SJSA1 (cell line): ENCODE results near the gene MVB12B. TPM values are rescaled to one million over a fixed set of nuclear protein-coding genes. Genes with fewer than 3 reads are reported as not detected.
"Not testable (repeated sequence)": the region's sequence is repeated elsewhere in the genome, so short reads cannot be mapped to it uniquely, and the experiment has no call there.

Experiments
- DNase-seq, 2 experiments: peaks; one replicate each; pipeline ENCODE4 v3.0.0-alpha.2; 2015 to 2020; ENCODE audit warnings: low spot score in 2 of 2, low read depth in 1 of 2
- H3K27ac ChIP-seq: fragments of 250-450 bp; sonication (Bioruptor Pico); 2 replicates; pipeline ENCODE4 v1.5.1; 2020; ENCODE audit warnings: mild to moderate bottlenecking, moderate library complexity
- H3K27me3 ChIP-seq: fragments of 250-450 bp; sonication (Bioruptor Pico); replicated peaks from 2 replicates; pipeline ENCODE4 v1.5.1; 2020; ENCODE audit warnings: mild to moderate bottlenecking, moderate library complexity
- H3K36me3 ChIP-seq: fragments of 250-450 bp; sonication (Bioruptor Pico); 2 replicates; pipeline ENCODE4 v1.5.1; 2020; ENCODE audit warnings: mild to moderate bottlenecking
- H3K4me1 ChIP-seq: fragments of 250-450 bp; sonication (Bioruptor Pico); replicated peaks from 2 replicates; pipeline ENCODE4 v1.6.1; 2021; ENCODE audit warnings: mild to moderate bottlenecking
- H3K4me3 ChIP-seq: fragments of 250-450 bp; sonication (Bioruptor Pico); 2 replicates; pipeline ENCODE4 v1.5.1; 2020; ENCODE audit warnings: mild to moderate bottlenecking
- H3K9me3 ChIP-seq: fragments of 250-450 bp; sonication (Bioruptor Pico); replicated peaks from 2 replicates; pipeline ENCODE4 v1.5.1; 2020; ENCODE audit warnings: mild to moderate bottlenecking
- total RNA-seq: library from RNA; depleted of rRNA; stranded (reverse); fragments of >200 nt; shearing (Covaris generic); gene quantifications from 2 replicates; pipeline ENCODE4 v1.2.3, GENCODE V29; 2014

MVB12B gene
- total RNA-seq, 1 experiment from 2014 or later: 7.8 TPM

GRCh38 chr9:126532019-126532462 lies 205.4 kb downstream of the MVB12B start:
- no peak for DNase-seq

GRCh38 chr9:126532489-126532888 lies 205.9 kb downstream of the MVB12B start:
- no peak overlapping the region for H3K27ac ChIP-seq
- no peaks in the 10 kb centered on the region for H3K4me1 ChIP-seq
- no peaks in the 10 kb centered on the region for H3K9me3 ChIP-seq
- peaks cover 44% of the 10 kb centered on the region for H3K27me3 ChIP-seq
- no peak for DNase-seq
- H3K4me3 ChIP-seq: no peak overlapping the region
- no peaks in the 10 kb centered on the region for H3K36me3 ChIP-seq

More at GRCh38 chr9:126532019-126532462, 205.4 kb downstream of the MVB12B start:
- Histone ChIP-seq H3K4me3 (no peak overlapping the region), H3K9me3 (no peaks in the 10 kb centered on the region), H3K4me1 (no peaks in the 10 kb centered on the region), H3K27me3 (peaks cover 44% of the 10 kb centered on the region), H3K36me3 (no peaks in the 10 kb centered on the region), H3K27ac (no peak overlapping the region)

GRCh38 chr9:126532951-126533925 lies 206.6 kb downstream of the MVB12B start:
- DNase-seq: no peak
- Histone ChIP-seq H3K4me1 (no peaks in the 10 kb centered on the region), H3K4me3 (no peak overlapping the region), H3K36me3 (no peaks in the 10 kb centered on the region), H3K27ac (no peak overlapping the region), H3K27me3 (peaks cover 43% of the 10 kb centered on the region), H3K9me3 (no peaks in the 10 kb centered on the region)

GRCh38 chr9:126533926-126534310 lies 207.3 kb downstream of the MVB12B start:
- DNase-seq: no peak
- Histone ChIP-seq H3K4me1 (no peaks in the 10 kb centered on the region), H3K27ac (no peak overlapping the region), H3K9me3 (no peaks in the 10 kb centered on the region), H3K27me3 (peaks cover 36% of the 10 kb centered on the region), H3K4me3 (no peak overlapping the region), H3K36me3 (no peaks in the 10 kb centered on the region)

- no peak for DNase-seq
Measured at GRCh38 chr9:126534431-126535186, 208.0 kb downstream of the MVB12B start.

GRCh38 chr9:126536131-126536530 lies 209.5 kb downstream of the MVB12B start:
- H3K4me3 ChIP-seq: no peak overlapping the region
- no peaks in the 10 kb centered on the region for H3K36me3 ChIP-seq
- DNase-seq: no peak
- H3K27me3 ChIP-seq: peaks cover 25% of the 10 kb centered on the region
- H3K27ac ChIP-seq: no peak overlapping the region
- no peaks in the 10 kb centered on the region for H3K9me3 ChIP-seq
- H3K4me1 ChIP-seq: no peaks in the 10 kb centered on the region

More at GRCh38 chr9:126534431-126535186, 208.0 kb downstream of the MVB12B start:
- Histone ChIP-seq H3K9me3 (no peaks in the 10 kb centered on the region), H3K4me3 (no peak overlapping the region), H3K4me1 (no peaks in the 10 kb centered on the region), H3K27ac (no peak overlapping the region), H3K36me3 (no peaks in the 10 kb centered on the region), H3K27me3 (peaks cover 32% of the 10 kb centered on the region)

GRCh38 chr9:126536841-126537465 lies 210.3 kb downstream of the MVB12B start:
- H3K4me3 ChIP-seq: no peak overlapping the region
- no peak overlapping the region for H3K27ac ChIP-seq
- DNase-seq: no peak
- no peaks in the 10 kb centered on the region for H3K4me1 ChIP-seq
- H3K27me3 ChIP-seq: peaks cover 21% of the 10 kb centered on the region
- H3K9me3 ChIP-seq: no peaks in the 10 kb centered on the region
- H3K36me3 ChIP-seq: no peaks in the 10 kb centered on the region

GRCh38 chr9:126538550-126538949 lies 211.9 kb downstream of the MVB12B start:
- no peaks in the 10 kb centered on the region for H3K36me3 ChIP-seq
- H3K4me3 ChIP-seq: no peak overlapping the region
- H3K27me3 ChIP-seq: peaks cover 11% of the 10 kb centered on the region
- no peaks in the 10 kb centered on the region for H3K9me3 ChIP-seq
- no peaks in the 10 kb centered on the region for H3K4me1 ChIP-seq
- H3K27ac ChIP-seq: no peak overlapping the region
- no peak for DNase-seq

GRCh38 chr9:126540398-126540797 lies 213.8 kb downstream of the MVB12B start:
- not testable (repeated sequence) for H3K9me3 ChIP-seq, H3K4me1 ChIP-seq, DNase-seq, H3K27ac ChIP-seq, H3K27me3 ChIP-seq, H3K4me3 ChIP-seq, H3K36me3 ChIP-seq

GRCh38 chr9:126543490-126543889 lies 216.9 kb downstream of the MVB12B start:
- H3K27me3 ChIP-seq: no peaks in the 10 kb centered on the region
- DNase-seq: no peak
- no peak overlapping the region for H3K4me3 ChIP-seq
- H3K36me3 ChIP-seq: no peaks in the 10 kb centered on the region
- H3K4me1 ChIP-seq: no peaks in the 10 kb centered on the region
- H3K9me3 ChIP-seq: no peaks in the 10 kb centered on the region
- no peak overlapping the region for H3K27ac ChIP-seq

GRCh38 chr9:126545106-126545505 lies 218.5 kb downstream of the MVB12B start:
- Histone ChIP-seq H3K9me3 (no peaks in the 10 kb centered on the region), H3K4me3 (no peak overlapping the region), H3K36me3 (no peaks in the 10 kb centered on the region), H3K27ac (no peak overlapping the region), H3K4me1 (no peaks in the 10 kb centered on the region), H3K27me3 (no peaks in the 10 kb centered on the region)
- no peak for DNase-seq

GRCh38 chr9:126546036-126546435 lies 219.4 kb downstream of the MVB12B start:
- H3K4me3 ChIP-seq: no peak overlapping the region
- H3K9me3 ChIP-seq: no peaks in the 10 kb centered on the region
- H3K27ac ChIP-seq: no peak overlapping the region
- H3K27me3 ChIP-seq: no peaks in the 10 kb centered on the region
- no peak for DNase-seq
- no peaks in the 10 kb centered on the region for H3K36me3 ChIP-seq
- no peaks in the 10 kb centered on the region for H3K4me1 ChIP-seq

GRCh38 chr9:126548312-126548711 lies 221.7 kb downstream of the MVB12B start:
- no peaks in the 10 kb centered on the region for H3K9me3 ChIP-seq
- H3K36me3 ChIP-seq: no peaks in the 10 kb centered on the region
- no peaks in the 10 kb centered on the region for H3K27me3 ChIP-seq
- H3K4me1 ChIP-seq: no peaks in the 10 kb centered on the region
- no peak overlapping the region for H3K27ac ChIP-seq
- no peak for DNase-seq
- H3K4me3 ChIP-seq: no peak overlapping the region
